Endothelial cell of umbilical vein (primary cell): Measurements from ENCODE around the gene ATXN7L1. TPM values are rescaled to one million over a fixed set of nuclear protein-coding genes. Genes with fewer than 3 reads are reported as not detected.

Experiments used
- BruUV-seq: library from RNA; stranded (reverse); fragments of 400-500 nt; replicated peaks from 2 replicates; lab custom pipeline; 2021; lab: Mats Ljungman, UMichigan
- CTCF ChIA-PET: fragments of 300-600, 350-600 bp; sonication (Branson Sonifier 250); formaldehyde crosslinking; loops from one replicate; lab custom pipeline; 2021; ENCODE audit warnings: antibody characterized with exemption, inconsistent platforms; lab: Charles Lee
- POLR2A ChIA-PET: fragments of 300-600, 350-600 bp; sonication (Branson Sonifier 250); formaldehyde crosslinking; loops from one replicate; lab custom pipeline; 2021; ENCODE audit warnings: antibody characterized with exemption, inconsistent platforms; lab: Charles Lee
- DNase-seq: peaks from one replicate; pipeline ENCODE4 v3.0.0-alpha.2; 2011; ENCODE audit warnings: low read depth, low spot score
- FAIRE-seq: peaks from 2 replicates; lab custom pipeline; 2011; peaks lifted over from hg19 to GRCh38; lab: Jason Lieb, UNC
- H2AFZ ChIP-seq: 2 replicates; pipeline ENCODE4 v1.6.0; 2012; ENCODE audit warnings: low read depth, low read length, control low read depth, inconsistent platforms
- H3K27ac ChIP-seq: 2 replicates; pipeline ENCODE4 v1.5.1; 2011; ENCODE audit warnings: low read depth, mild to moderate bottlenecking, control low read depth, low read length, moderate library complexity; ENCODE audit not compliant: insufficient read depth
- H3K27me3 ChIP-seq, 2 experiments: 2 replicates each; pipeline versions ENCODE4 v1.6.0 to v1.6.1; 2011; ENCODE audit warnings: low read length in 2 of 2, mixed read lengths in 1 of 2; ENCODE audit not compliant: control insufficient read depth in 2 of 2, insufficient read depth in 2 of 2
- H3K36me3 ChIP-seq, 2 experiments: 2 replicates in 1 of 2; 3 replicates in 1 of 2; pipeline ENCODE4 v1.5.1; 2011; ENCODE audit warnings: low read length in 2 of 2, mild to moderate bottlenecking in 1 of 2, moderate library complexity in 1 of 2; ENCODE audit not compliant: control insufficient read depth in 2 of 2, insufficient read depth in 2 of 2; ENCODE audit errors: extremely low read depth in 1 of 2
- H3K4me1 ChIP-seq: 3 replicates; pipeline ENCODE4 v1.5.1; 2011; ENCODE audit warnings: mild to moderate bottlenecking, low read length; ENCODE audit not compliant: control insufficient read depth, insufficient read depth; ENCODE audit errors: extremely low read depth
- H3K4me2 ChIP-seq: 2 replicates; pipeline ENCODE4 v1.6.1; 2011; ENCODE audit warnings: low read length, control low read depth, mixed read lengths; ENCODE audit not compliant: insufficient read depth
- H3K4me3 ChIP-seq, 3 experiments: fragments of 200-600 bp in 1 of 3; sonication (generic), shearing (Covaris generic) in 1 of 3; replicated peaks in 1 of 3; 2 replicates each; pipeline ENCODE4 v1.5.1; 2011 to 2016; ENCODE audit warnings: control low read depth in 3 of 3, low read length in 3 of 3, mild to moderate bottlenecking in 2 of 3, inconsistent platforms in 1 of 3, low read depth in 1 of 3, moderate library complexity in 1 of 3; ENCODE audit not compliant: insufficient read depth in 1 of 3
- H3K79me2 ChIP-seq: 2 replicates; pipeline ENCODE4 v1.6.0; 2012; ENCODE audit warnings: low read length, inconsistent platforms; ENCODE audit not compliant: control insufficient read depth, insufficient read depth
- H3K9ac ChIP-seq: replicated peaks from 2 replicates; pipeline ENCODE3; 2011; ENCODE audit warnings: low read length, control low read depth; ENCODE audit not compliant: insufficient read depth; ENCODE audit errors: extremely low read depth
- H3K9me1 ChIP-seq: replicated peaks from 3 replicates; pipeline ENCODE4 v1.6.0; 2011; ENCODE audit warnings: mild to moderate bottlenecking, low read length; ENCODE audit not compliant: control insufficient read depth, insufficient read depth; ENCODE audit errors: extremely low read depth
- H3K9me3 ChIP-seq: replicated peaks from 2 replicates; pipeline ENCODE4 v1.5.1; 2012; ENCODE audit warnings: low read length, inconsistent platforms; ENCODE audit not compliant: control insufficient read depth, insufficient read depth
- H4K20me1 ChIP-seq: replicated peaks from 2 replicates; pipeline ENCODE3; 2011; ENCODE audit warnings: mild to moderate bottlenecking, low read length; ENCODE audit not compliant: control insufficient read depth, insufficient read depth; ENCODE audit errors: extremely low read depth
- EZH2 ChIP-seq: IDR thresholded peaks from 2 replicates; pipeline ENCODE4 v1.6.1; 2012; ENCODE audit warnings: borderline replicate concordance, low read depth, mild to moderate bottlenecking, moderate library complexity, low read length, inconsistent platforms; ENCODE audit not compliant: severe bottlenecking
- FOS ChIP-seq: IDR thresholded peaks from 2 replicates; pipeline ENCODE4 v1.6.1; 2011; ENCODE audit warnings: mild to moderate bottlenecking, low read length, moderate library complexity, borderline replicate concordance; ENCODE audit not compliant: insufficient read depth
- GATA2 ChIP-seq: IDR thresholded peaks from 2 replicates; pipeline ENCODE4 v1.7.0; 2011; ENCODE audit warnings: low read depth, mild to moderate bottlenecking, moderate library complexity, mixed read lengths, low read length; ENCODE audit not compliant: insufficient read length, insufficient read depth
- JUN ChIP-seq: IDR thresholded peaks from 2 replicates; pipeline ENCODE4 v1.6.1; 2011; ENCODE audit warnings: borderline replicate concordance, low read depth; ENCODE audit not compliant: insufficient read length, insufficient read depth
- MYC ChIP-seq: IDR thresholded peaks from one replicate; pipeline ENCODE4 v1.6.1; 2011; ENCODE audit warnings: mild to moderate bottlenecking, low read depth, low read length
- POLR2A ChIP-seq: IDR thresholded peaks from 2 replicates; pipeline ENCODE4 v1.6.1; 2012; ENCODE audit warnings: low read depth, mild to moderate bottlenecking, control low read depth, low read length
- POLR2AphosphoS5 ChIP-seq: IDR thresholded peaks from 2 replicates; pipeline ENCODE4 v1.6.1; 2012; ENCODE audit warnings: low read depth, mild to moderate bottlenecking, control low read depth, low read length, moderate library complexity; ENCODE audit not compliant: insufficient read depth
- dilution Hi-C: fragments of 300-500 bp; cut with MboI; formaldehyde crosslinking; loops from one replicate; pipeline ENCODE4 v1.15.0; 2019; ENCODE audit warnings: low sequenced_read_pairs; ENCODE audit not compliant: extremely low pct_ligation_motif_present
- intact Hi-C: fragments of 100-400 bp; cut with micrococcal nuclease; formaldehyde crosslinking; loops from one replicate; pipeline ENCODE4 v1.10.0; 2022
- polyA plus RNA-seq, 4 experiments: library from polyadenylated mRNA; depleted of rRNA in 3 of 4; stranded (reverse) in 3 of 4; unstranded in 1 of 4; fragments of >200 nt; gene quantifications; 2 replicates each; pipeline versions ENCODE4 v1.2.1 to v1.2.3, GENCODE V29; 2011 to 2012; ENCODE audit warnings: missing spikeins in 1 of 4
- total RNA-seq: library from RNA; stranded (reverse); gene quantifications from 2 replicates; pipeline ENCODE4 v1.2.3, GENCODE V29; 2021
- TF ChIP-seq, protein P1 (sequence below), 2 donors: IDR thresholded peaks; 1 replicate in 1 of 2; 2 replicates in 1 of 2; pipeline ENCODE4 v1.5.1; 2011; ENCODE audit warnings: low read length in 2 of 2, mild to moderate bottlenecking in 2 of 2, moderate library complexity in 2 of 2, control low read depth in 1 of 2, inconsistent platforms in 1 of 2, low read depth in 1 of 2; ENCODE audit not compliant: insufficient read depth in 1 of 2; ENCODE audit errors: extremely low read depth in 1 of 2
- TF ChIP-seq, protein P2 (sequence below): IDR thresholded peaks from 2 replicates; pipeline ENCODE4 v1.6.1; 2011; ENCODE audit not compliant: insufficient read depth, insufficient read length

ATXN7L1 gene
- total and polyA plus RNA-seq, 2 donors (not counting 3 experiments of a cell fraction or from before 2014, with no cell fraction given), result 4.6 to 15.6 TPM

DNA sequence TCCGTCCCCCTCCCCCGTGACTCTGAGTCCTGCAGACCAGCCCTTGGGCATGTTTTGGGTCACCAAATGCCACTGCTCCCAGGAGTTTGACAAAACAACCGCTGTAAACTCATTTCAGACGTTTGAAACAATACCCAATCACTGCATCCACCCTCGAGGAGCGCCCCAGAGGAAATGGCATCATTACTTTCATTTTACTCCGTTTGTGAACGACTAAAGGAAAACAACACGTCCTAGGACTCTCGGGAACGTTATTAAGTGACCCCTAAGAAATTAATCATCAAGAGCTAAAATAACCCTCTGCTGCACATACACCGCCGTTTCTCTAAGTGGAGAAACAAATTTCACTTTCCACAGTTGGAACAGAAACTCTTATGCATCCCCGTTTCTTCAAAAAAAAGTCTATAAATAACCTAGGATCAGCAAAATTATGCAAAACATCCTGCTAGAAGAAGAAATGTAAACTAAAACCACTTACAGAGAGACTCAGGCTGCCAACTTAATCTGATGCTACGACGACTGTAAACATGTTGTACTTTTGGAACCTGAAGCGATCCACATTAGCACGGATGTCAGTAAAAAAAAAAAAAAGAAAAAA lies 185.2 kb downstream of the ATXN7L1 start:
- intact Hi-C loops, result no loop called here
- ChIA-PET POLR2A (interaction anchor here (0.6 kb wide), 1 partner anchor 33 kb away, joined by 5 read pairs; no protein-coding TSS in a partner anchor), CTCF (interaction anchor here (0.5 to 1.0 kb wide), 2 partner anchors 9 to 29 kb away, joined by 3 to 4 read pairs; no protein-coding TSS in a partner anchor)
- FAIRE-seq (no peak), DNase-seq (peak; percentile 89)
- TSS peak; percentile 25 for BruUV-seq
- H3K9me1 ChIP-seq, result no peaks in the 10 kb centered on the region
- TF ChIP-seq MYC (no peak), JUN (no peak), POLR2AphosphoS5 (no peak), POLR2A (no peak), FOS (no peak), GATA2 (no peak), EZH2 (no peak)
- TF ChIP-seq, protein P1, sequence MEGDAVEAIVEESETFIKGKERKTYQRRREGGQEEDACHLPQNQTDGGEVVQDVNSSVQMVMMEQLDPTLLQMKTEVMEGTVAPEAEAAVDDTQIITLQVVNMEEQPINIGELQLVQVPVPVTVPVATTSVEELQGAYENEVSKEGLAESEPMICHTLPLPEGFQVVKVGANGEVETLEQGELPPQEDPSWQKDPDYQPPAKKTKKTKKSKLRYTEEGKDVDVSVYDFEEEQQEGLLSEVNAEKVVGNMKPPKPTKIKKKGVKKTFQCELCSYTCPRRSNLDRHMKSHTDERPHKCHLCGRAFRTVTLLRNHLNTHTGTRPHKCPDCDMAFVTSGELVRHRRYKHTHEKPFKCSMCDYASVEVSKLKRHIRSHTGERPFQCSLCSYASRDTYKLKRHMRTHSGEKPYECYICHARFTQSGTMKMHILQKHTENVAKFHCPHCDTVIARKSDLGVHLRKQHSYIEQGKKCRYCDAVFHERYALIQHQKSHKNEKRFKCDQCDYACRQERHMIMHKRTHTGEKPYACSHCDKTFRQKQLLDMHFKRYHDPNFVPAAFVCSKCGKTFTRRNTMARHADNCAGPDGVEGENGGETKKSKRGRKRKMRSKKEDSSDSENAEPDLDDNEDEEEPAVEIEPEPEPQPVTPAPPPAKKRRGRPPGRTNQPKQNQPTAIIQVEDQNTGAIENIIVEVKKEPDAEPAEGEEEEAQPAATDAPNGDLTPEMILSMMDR (IDR thresholded peaks at IDR 0.05; ENCODE audit: extremely low read depth in 1 of 2, insufficient read depth in 1 of 2, low read depth in 1 of 2, low read length in 2 of 2), result no peak
- TF ChIP-seq, protein P2, sequence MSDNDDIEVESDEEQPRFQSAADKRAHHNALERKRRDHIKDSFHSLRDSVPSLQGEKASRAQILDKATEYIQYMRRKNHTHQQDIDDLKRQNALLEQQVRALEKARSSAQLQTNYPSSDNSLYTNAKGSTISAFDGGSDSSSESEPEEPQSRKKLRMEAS, result no peak
- H3K4me2 ChIP-seq, result peak overlapping the region; percentile 86
- H3K9ac ChIP-seq, result peak overlapping the region; percentile 68
- no peaks in the 10 kb centered on the region for H4K20me1 ChIP-seq
- H3K36me3 ChIP-seq, result no peaks in the 10 kb centered on the region
- H3K9me3 ChIP-seq, result no peaks in the 10 kb centered on the region
- H3K4me1 ChIP-seq, result peaks cover 6% of the 10 kb centered on the region
- H2AFZ ChIP-seq, result peak overlapping the region; percentile 64
- H3K27me3 ChIP-seq, result no peaks in the 10 kb centered on the region
- peak overlapping the region; percentile 36 to 78 (median 44) for H3K4me3 ChIP-seq
- no peaks in the 10 kb centered on the region for H3K79me2 ChIP-seq
- dilution Hi-C loops, result no loop called here
- H3K27ac ChIP-seq, result peak overlapping the region; percentile 71
